Central memory CD4-positive, alpha-beta T cell (primary cell): Measurements from ENCODE around the gene MEGF11.
"Not testable (repeated sequence)": the region's sequence is repeated elsewhere in the genome, so short reads cannot be mapped to it uniquely, and the experiment has no call there.

Experiments
- DNase-seq: peaks from one replicate; pipeline ENCODE4 v3.0.0; 2022

MEGF11 gene

DNA sequence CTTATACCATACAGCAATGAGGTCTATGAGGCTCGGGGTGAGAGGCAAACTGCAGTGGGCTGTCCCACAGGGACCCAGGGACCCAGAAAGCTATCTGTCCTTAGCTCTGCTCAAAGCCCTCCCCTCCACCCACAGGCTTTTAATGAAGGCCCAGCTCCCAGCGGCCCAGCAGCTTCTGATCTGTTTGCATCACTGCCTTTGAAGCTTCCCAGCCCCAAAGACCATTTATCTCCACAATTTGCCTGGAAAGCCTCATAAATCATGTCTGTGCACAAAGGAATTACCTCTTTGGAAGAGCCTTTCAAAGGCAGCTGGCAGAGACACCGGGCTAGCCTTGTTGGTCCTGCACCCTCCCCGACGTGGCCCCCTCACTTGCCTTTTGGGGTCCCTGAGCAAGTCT is 260.3 kb downstream of the MEGF11 start:
- DNase-seq = no peak

DNA sequence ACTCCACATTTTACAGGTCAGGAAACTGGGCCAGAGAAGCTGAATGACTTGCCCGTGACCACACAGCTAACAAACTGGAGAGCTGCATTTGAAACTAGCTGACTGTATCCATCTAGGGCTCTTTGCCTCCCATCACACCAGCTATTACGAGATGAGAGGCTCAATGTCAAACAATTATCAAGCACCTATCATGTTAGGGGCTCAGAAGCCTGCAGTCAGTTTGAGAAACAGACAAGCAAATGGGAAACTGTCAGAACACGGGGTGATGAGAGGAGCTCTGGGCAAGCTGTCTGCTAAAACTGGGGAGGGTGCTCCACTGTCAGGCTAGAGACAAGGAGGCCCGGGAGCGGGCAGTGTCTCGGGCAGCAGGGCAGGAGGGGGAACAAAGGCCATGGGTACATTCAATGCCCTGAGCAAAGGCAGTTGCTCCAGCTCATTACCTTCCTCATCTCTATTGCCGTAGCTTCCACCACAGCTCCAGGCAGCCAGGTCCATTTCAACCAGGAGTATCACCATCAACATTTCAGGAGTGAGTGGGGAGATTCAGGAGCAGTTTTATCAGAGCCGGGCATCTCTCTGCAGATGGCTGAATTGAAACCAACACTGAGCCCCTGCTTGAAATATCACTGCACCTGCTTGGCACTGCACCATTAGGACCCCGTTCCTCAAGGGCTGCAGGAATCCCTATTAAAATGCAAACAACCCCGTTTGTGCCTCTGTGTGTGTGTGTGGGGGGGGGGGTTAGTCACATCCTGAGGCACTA is 261.6 kb downstream of the MEGF11 start:
- no peak for DNase-seq

DNA sequence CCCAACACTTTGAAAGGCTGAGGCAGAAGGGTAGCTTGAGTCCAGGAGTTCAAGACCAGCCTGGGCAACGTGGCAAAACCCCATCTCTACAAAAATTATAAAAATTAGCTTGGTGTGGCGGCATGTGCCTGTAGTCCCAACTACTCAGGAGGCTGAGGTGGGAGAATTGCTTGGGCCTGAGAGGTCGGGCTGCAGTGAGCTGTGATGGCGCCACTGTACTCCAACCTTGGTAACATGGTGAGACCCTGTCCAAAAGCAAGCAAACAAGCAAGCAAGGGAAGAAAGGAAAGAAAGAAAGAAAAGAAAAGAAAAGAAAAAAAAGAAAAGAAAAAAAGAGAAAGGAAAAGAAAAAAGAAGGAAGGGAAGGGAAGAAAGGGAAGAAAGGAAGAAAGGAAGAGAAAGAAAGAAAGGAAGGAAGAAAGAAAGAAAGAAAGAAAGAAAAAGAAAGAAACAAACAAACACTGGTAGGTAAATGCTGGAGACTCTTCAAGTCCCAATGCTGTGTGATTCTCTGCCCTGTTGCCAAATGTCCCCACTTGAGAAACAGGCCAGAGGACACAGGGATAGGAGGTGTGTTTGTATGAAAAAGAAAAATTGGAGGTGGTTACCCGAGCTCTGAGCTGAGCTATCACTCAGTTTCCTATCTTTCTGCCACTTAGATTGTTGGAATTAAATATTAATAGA is 263.1 kb downstream of the MEGF11 start:
- no peak for DNase-seq

DNA sequence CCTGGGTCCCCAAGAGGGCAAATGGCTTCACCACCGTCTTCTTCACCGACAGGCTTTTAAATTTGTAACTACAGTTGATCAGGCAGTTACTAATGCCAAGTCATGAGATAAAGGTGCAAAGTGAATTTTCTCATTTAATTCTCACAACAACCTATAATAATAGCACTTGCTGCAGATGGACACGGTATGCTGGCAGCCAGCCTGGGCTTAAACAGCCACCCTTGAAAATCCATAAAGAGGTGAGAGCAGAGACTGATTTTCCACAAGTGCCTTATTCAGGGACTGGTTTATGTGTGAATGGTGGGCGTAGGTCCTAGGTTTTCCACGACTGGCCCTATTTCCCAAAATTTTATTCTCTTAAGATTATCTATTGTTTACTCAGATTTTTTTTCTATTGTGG is 266.4 kb downstream of the MEGF11 start:
- DNase-seq = no peak

DNA sequence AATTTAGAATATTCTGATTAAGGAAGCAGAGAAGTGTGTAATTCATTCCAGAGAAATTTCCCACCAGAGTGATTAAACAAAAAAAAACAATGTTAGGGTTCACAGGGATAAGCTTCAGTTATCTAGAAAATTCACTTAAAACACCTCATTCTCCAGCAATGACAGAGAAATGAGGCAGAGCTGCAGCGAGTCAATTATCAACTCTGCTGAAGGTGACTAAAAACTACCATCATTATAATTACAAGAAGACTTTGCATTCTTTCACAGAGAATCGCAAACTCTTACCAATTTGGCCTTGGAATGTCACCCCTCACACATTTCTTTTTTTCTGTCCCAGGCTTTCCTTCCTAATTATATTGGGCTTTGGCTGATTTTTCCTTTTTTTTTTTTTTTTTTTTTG is 267.1 kb downstream of the MEGF11 start:
- DNase-seq = no peak

DNA sequence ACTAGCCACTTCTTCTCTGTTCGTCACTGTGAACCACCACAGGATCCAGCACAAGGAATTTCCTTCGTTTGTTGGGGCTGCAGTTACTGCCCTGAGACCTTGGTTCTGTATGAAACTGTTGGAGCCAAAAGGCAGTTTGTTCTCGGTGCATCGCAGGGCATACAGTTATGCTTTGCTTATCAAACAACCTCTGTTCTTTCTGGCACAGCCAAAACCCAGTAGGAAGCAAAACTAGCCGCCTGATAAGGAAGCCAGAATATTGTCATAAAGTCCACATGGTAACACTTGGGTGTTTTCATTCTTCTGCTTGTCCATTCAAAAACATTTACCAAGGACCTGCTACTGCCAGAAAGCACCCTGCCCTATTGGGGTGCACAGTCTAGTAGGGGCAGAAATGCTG is 268.2 kb downstream of the MEGF11 start:
- no peak for DNase-seq

DNA sequence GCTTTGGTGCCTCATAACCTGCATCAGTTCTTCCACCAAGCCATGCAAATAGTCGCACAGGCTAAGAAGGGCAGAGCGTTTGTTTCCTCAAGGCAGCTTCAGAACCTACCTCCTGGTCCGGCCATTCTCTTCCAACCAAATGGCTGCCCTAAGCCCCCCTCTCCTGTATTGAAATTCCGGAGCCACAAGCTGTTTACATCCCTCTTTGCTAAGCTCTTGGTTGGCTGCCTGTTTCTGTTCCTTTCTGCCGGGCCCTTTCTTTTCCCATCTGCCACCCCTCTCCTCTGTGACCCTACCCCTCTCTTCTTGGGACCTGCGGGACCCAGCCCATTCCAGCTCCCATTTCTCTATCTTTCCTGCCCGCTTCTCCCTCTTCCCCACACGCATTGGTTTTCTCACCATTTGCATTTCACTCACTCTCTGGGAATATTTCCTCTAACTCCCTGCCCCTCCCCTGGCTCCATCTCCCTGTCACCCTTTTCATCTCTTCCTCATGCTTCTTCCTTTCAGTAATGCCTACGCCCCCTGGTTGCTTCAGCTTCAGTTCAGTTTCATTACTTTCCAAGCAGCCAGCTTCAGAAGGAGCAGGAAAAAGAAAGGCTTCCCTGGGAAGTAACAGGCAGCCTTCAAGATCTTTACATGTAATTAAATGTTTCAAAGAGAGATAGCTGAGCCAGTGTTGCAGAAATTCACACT is 270.8 kb downstream of the MEGF11 start:
- DNase-seq = no peak

DNA sequence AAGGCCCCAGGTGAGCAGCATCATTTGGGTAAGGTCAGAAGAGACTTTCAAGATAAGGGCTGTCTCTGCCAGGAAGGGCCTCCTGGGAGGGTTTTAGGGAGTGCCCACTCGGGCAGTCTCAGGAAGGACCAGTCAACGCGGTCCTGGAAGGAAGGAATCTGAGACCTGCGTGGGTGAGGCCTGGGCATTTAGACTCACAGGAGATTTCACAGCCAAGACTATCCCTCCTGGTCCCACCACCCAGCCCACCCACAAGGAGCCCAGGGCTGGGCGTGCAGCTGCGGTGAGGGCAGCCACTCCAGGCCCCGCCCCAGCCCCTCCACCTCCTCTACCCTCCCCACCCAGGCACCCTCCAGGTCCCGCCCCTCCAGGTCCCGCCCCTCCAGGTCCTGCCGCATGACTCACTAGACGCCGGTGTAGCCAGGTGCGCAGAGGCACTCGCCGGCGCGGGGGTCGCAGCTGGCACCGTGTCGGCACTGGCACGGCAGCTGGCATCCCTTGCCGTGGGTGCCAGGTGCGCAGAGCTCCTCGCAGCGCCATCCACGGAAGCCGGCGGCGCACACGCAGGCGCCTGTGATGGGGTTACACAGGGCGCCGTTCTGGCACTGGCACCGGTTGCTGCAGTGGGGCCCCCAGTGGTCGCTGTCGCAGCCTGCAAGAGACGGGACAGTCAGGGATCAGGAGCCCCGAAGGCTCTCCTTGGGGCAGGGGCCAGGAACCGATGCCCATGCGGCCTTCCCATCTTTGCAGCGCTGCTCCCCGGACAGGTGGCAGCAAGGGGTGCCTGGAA is 271.5 kb downstream of the MEGF11 start:
- DNase-seq = peak; percentile 21

DNA sequence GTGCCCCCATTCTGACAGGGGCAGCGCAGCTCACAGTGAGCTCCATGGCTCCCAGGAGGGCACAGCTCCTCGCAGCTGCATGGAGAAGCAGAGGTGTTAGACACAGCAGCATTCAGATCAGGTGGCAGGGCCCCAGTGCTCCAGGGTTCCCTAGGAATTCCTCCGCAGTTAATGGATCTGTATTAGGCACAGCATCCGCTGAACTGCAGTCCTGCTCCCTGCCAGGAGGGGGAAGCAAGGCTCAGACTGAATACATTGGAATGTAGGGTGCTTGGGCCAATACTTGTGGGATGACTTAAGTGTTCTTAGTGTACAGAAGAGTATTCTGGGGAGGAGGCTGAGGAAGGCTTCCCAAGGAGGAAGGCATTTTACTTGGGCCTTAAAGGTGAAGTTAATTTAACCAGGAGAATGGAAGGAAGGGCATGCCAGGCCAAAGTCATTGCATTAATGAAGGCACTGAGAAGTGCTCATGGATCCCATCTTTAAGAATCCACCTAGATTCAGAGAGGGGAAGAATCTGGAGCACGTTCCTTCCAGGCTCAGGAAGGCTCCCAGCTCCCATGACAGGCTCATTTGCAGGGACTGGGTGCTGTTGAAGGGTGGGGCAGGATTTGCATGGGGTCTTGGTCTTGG is 272.6 kb downstream of the MEGF11 start:
- no peak for DNase-seq

DNA sequence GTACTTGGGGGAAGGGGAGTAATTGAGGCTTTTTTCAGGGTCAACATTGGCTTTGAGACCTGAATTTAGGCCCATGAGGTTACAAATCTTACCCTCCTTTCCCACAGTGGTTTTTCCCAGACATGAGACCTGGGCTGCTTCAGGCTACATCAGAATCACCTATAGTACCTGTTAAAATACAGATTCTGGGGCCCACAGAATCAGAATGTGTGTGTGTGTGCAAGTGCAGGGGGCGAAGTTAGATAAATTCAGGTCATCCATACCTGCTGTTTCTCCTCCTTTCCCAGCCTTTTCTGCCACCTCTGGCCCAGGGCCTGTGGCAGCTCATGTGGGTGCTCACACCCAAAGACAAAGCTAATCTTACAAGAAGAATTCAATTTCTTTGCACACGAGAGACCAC is 273.7 kb downstream of the MEGF11 start:
- DNase-seq = no peak

DNA sequence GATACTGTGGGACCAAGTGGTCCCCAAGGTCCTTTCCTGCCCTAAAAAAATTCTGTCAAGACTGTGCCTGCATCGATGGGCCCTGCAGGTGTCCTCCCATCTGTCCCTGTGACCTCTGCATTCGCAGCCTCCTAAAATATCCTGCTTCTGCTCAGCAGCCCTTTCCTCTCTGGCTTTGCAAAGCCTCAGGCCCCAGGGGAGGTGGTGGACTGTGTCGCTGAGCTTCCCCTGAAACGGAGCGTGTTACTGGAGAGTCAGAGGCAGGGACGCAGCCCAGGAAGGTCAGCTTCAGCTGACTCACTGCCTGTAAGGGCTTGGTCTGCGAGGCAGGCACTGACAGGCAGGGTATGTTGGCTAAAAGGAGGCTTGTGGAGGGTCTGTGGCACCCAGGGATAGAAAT is 274.2 kb downstream of the MEGF11 start:
- DNase-seq = no peak

DNA sequence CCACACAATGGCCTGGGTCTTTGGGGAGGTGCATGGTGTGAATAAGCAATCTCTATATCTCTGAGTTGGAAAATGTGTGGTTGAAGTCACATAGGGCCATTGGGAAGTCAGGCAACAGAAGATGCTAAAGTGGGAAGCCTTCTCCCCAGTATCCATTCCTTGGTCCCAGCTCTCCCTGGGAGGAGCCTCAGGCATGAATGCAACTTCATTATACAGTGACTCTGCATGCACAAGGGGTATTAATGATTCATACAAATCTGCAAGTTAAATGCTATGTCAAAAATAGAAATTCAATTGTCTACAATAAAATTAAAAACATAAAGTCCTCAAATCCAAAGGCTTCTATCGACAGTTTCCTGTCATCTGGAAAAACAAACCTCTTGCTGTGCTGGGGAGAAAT is 275.4 kb downstream of the MEGF11 start:
- DNase-seq = no peak

DNA sequence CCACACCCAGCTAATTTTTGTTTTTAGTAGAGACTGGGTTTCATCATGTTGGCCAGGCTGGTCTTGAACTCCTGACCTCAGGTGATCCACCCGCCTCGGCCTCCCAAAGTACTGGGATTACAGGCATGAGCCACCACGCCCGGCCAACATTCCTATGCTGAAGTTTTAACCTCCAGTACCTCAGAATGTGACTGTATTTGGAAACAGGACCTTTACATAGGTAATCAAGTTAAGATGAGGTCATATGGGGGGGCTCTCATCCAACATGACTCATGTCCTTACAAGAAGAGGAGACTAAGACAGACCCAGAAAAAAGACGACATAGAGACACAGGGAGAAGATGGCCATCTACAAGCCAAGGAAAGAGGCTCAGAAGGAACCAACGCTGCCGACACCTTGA is 277.4 kb downstream of the MEGF11 start:
- not testable (repeated sequence) for DNase-seq

DNA sequence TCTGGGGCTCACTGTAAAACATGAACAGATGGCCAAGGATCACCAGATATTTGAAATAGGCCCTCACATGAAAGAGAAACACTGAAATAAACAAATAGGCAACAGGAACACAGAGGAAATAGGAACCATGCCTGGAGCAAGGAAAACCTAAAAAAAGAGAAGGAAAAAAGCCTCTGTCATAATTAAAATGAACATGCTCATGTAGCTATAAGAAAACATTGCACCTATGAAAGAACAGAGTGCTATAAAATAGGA is 281.9 kb downstream of the MEGF11 start:
- DNase-seq = no peak

DNA sequence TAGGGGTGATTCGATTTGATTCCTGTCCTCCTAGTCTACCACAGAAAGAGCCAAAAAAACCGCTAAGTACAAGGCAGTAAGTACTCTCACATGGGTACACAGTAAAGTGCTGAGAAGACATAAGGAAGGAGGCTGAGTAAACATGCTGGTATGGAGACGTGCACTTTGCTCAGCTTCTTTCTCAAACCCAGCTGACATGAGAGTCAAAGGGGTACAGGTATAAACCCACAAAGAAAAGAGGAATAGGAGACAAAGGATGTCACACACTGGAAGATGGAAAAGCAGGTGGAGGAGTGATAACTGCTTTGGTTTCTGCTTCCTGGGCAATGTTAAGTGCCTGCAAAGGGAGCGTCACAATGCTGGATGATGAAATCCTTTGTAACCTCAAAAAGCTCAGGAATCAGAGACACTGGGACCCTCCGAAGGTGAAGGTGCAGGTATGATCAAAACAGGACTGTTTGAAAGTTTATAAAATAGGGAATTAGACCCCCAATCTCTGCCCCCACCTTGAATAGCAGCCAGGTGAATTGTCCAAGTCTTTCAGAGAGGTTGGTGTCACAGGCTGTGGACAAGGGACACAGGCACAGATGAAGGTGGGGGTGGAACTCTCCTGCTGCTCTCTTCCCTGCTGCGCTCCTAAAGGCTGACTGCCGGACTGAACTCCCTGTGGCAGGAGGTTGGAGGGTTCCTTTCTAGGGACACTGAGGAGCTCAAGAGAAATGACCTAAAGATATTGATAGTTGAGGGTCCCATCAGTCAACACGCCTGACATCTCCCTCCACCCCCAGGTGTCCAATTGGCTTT is 282.4 kb downstream of the MEGF11 start:
- no peak for DNase-seq

DNA sequence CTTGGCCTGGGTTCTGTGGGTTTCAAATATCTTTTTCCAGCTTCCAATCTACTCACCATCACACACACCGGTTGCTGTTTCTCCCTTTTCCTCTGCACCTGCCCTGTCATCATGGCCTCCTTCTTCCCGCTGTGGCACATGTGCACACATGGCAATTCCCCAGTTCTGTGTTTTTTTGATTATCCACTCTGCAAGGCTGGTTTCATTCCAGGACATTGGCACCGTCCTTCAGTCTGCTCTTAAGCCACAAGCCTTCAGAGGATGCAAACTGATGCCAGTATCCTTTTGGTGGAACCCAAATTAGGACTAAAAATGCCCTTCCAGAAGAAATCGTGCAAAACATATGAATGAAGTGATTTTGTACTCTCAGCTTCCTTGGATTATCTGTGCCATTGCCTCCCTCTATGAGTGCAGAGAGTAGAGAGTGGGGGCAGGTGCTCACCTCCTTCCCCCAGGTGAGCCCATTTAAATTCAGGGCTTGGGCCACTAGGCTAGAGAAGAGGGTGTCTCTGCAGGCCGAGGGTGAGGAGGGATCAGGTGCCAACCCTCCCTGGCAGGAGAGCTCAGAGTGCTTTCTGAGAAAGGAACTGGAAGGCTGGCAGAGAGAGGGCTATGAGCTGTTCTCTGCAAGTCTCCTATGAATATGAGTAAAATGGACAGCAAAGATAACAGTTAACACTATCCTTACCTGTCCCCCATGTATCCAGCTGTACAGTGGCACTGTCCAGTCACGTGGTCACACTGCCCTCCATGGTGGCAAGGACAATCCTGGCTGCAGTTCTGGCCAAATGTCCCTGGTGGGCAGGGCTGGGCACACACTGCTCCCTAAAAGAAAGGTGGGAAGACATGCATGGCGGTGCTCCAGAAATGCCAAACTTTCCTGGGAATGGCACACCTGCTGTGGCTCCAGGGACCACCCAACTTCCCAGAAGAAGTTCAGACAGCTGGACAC is 283.4 kb downstream of the MEGF11 start:
- no peak for DNase-seq

DNA sequence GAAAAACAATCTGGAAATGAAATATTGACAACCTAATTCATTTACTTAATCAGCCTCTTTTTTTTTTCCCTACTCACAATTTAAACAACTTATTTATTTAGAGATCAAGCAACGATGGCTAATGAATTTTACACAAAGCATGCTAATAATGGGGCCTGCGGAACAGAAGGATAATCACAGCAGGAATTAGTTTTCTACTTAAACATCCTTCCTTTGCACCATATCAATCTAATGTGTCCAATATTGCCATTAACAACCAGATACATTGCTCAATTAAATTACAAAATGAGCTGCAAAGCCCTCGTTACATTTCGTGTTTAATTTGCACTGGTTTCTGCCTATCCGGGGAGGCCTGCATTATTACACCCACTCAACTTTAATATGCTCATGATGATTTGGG is 285.0 kb downstream of the MEGF11 start:
- DNase-seq = no peak

DNA sequence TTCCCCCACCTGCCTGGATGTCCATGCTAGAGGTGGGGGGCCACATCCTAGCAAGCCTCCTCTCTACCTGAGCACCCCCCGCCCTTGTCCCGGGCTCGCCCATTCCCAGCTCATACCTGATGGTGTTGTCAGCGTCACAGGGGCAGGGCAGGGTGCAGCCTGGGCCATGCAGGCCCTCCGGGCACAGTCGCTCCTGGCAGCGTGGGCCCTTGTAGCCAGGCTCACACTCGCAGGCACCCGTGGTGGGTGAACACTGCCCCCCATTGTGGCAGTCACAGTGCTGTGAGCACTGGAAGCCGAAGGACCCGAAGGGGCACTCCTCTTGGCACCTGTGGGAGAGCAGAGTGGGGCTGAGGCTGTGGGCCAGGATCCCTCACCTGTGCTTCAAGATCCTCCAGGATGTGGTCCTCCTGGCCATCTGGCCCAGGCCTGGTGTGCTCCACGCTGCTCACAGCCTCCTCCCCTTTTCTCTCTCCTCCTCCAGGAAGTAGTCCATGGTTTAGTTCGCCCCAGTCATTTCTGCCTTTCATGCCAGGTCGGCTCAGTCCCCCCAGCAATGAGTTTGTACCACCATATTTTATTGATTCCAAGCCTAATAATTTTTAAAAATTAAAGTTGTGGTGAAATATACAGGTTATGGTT is 288.6 kb downstream of the MEGF11 start:
- no peak for DNase-seq

DNA sequence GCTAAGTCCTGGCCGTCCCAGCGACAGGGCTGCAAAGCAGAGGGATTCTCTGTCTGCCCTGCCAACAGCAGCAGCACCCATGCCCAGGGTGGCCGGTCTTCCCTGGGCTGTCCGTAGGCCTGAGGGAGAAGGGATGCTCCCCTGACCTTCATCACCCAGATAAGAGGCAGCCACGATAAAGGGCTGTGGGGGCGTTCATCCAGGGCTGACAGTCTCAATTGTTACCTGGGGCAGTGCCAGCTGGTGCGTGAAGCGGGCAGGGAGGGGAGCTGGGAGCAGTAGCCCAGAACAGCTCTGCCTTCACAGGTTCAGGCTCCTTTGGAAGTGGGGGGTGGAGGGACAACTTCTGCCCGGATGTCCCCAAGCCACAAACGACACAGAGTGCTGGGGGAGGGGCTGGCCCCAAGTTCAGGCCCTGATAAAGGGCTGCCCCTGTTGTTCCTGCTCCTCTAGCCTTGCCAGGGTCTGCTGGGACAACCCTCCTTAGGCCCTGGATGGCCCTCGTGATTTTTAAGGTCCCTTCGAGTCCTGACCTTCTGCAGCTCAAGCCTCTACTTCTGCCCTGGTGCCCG is 289.6 kb downstream of the MEGF11 start:
- DNase-seq = no peak

DNA sequence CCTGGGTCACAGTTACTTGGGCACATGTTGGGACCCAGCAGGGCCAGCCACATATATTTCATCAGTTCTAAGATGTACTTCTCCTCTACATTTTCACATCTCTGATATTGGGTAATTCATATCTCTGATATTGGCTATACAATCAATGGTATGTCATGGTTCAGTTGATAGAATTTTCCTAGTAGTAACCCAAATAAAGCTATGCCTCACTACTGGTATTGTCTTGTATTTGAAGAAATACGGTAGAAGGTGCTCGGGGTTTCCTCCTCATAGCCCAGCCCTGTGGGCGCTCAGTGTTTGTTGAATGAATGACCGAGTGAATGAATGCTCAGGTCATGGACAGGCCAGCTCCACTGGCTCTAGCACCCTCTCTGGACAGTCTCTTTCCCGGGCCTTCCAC is 290.2 kb downstream of the MEGF11 start:
- no peak for DNase-seq
